ENCODE data around the gene PADI2.

GRCh38 chr1:17017435-17017834 is 101.8 kb downstream of the PADI2 start:
- TF ChIP-seq CTCF (conservative IDR thresholded peaks at IDR 0.05) (no peak), EZH2 (IDR thresholded peaks at IDR 0.05; ENCODE audit: low read depth) (no peak)

All from PC-9 (cell line).